ENCODE measurements around the gene HIVEP1. TPM values are rescaled to one million over a fixed set of nuclear protein-coding genes. Genes with fewer than 3 reads are reported as not detected.

Gene HIVEP1
- total RNA-seq, 2 donors from 2014 or later = 22.3 to 34.4 TPM

DNA sequence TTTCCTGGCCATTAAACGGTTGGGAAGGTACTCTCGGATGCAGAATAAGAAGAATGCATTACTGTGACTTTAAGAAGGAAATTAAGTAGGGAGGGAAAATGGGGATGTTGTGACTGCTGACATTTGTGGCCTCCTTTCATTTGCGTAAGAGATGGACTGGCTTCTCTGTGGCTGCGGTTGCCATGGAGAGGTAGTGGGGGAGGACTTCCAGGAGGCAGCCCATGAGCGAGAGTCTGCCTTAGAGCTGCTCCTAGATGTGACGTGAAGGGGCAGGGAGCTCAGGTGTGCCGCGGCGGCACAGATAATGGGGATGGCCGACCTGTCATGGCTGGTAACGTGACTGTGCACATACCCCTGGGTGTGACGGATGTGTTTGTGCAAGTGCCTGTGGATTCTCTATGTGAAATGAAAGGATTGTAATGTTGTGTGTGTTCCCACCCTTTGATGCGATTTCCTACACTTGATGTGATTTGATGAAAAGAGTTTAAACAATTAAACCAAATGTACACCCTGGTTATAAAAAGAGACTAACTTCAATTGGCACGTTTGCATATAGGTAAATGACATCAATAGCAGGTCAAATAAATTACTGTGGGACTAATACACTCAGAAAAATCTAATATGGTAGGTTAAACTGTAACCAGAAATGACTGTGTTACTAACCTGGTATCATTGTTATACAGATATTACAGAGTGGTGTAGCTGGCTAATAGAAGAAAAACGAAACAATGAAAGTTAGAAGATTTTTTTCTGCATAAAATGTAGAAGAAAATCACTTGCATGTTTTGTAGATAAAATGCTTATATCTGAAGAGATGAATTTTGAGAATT lies 48.9 kb downstream of the HIVEP1 start:
- Histone ChIP-seq H3K27me3 (replicated peaks; ENCODE audit: insufficient read depth) (no peaks in the 10 kb centered on the region), H3K4me1 (ENCODE audit: control insufficient read depth in 1 of 2, low read depth in 2 of 2) (peaks cover 7 to 17% of the 10 kb centered on the region in 2 donors), H3K36me3 (no peaks in the 10 kb centered on the region), H3K27ac (no peak overlapping the region), H3K4me3 (peak overlapping the region; percentile 44), H3K9me3 (no peaks in the 10 kb centered on the region)
- no peak for ATAC-seq (ENCODE audit: insufficient number of reproducible peaks, low FRiP score, low read depth)
- TF ChIP-seq CTCF (IDR thresholded peaks at IDR 0.05) = no peak
- no peak for DNase-seq (ENCODE audit: low spot score)

DNA sequence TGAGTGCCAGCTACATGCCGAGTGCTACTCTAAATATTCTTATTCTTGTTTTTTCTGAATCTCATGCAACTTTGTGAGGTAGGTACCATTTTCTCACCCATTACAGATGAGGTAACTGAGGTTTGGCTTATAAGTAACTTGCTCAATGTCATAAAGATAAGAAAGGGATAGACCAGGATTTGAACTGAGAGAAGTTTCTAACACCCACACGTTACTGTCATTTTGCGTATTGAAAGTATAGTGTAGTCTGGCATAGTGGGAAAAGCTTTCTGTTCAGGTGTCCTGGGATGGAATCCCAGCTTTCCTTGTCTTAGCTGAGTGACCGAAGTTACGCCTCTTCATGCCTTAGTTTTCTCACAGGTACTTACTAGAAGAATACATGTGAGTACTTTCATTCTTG lies 50.5 kb downstream of the HIVEP1 start:
- H3K27ac ChIP-seq = no peak overlapping the region
- H3K4me3 ChIP-seq = no peak overlapping the region
- TF ChIP-seq CTCF (IDR thresholded peaks at IDR 0.05) = no peak
- ATAC-seq (ENCODE audit: insufficient number of reproducible peaks, low FRiP score, low read depth) (no peak), DNase-seq (ENCODE audit: low spot score) (no peak)
- H3K36me3 ChIP-seq = no peaks in the 10 kb centered on the region
- H3K4me1 ChIP-seq (ENCODE audit: control insufficient read depth in 1 of 2, low read depth in 2 of 2) = peaks cover 12 to 23% of the 10 kb centered on the region in 2 donors
- H3K27me3 ChIP-seq (replicated peaks; ENCODE audit: insufficient read depth) = no peaks in the 10 kb centered on the region
- no peaks in the 10 kb centered on the region for H3K9me3 ChIP-seq

DNA sequence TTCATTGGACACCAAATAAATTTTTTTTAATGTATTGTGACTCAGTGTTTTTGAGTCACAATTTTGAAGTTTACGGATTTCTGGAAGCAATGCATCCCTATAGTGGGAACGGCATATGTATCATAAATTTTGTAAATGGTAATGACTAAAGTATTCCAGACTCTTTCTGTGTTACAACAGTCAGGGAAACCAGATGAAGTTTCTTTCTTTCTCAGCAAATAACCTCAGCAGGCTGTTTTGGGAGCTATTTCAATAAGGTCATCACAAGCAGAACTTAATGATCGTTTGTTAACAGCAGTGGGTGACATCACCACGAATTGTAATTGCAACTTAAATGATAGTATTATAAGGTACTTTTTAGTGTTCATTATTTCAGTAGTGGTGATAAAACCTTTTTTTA lies 52.0 kb downstream of the HIVEP1 start:
- Histone ChIP-seq H3K27ac (no peak overlapping the region), H3K36me3 (no peaks in the 10 kb centered on the region), H3K4me3 (no peak overlapping the region), H3K9me3 (no peaks in the 10 kb centered on the region), H3K27me3 (replicated peaks; ENCODE audit: insufficient read depth) (no peaks in the 10 kb centered on the region), H3K4me1 (ENCODE audit: control insufficient read depth in 1 of 2, low read depth in 2 of 2) (peaks cover 8 to 9% of the 10 kb centered on the region in 2 donors)
- ATAC-seq (ENCODE audit: insufficient number of reproducible peaks, low FRiP score, low read depth) (no peak), DNase-seq (ENCODE audit: low spot score) (no peak)
- TF ChIP-seq CTCF (IDR thresholded peaks at IDR 0.05) = no peak

DNA sequence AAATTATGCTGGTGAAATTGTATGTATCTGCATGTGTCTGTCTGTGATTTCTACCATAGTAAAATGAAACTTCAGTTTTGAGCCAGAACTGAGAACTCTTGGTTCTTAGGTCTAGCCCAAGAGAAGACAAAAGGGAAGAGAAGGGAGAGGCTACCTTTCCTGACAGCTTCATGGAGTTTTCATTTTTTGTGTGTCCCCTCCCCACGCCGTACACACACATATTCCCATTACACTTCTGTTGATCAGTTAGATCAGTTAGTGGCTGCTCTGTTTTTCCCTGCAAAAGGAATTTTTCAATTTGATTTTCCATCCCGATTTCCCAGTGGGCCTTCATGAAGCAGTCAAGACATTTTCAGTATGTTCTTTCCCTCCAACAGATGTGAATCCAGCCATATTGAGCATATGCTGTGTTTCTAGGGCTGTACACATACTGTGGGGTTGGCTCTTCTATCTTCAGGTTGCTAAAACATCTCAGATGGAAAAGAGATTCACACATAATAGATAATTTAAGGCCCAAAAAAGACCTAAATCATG lies 52.5 kb downstream of the HIVEP1 start:
- Histone ChIP-seq H3K4me3 (no peak overlapping the region), H3K27ac (no peak overlapping the region), H3K36me3 (no peaks in the 10 kb centered on the region), H3K27me3 (replicated peaks; ENCODE audit: insufficient read depth) (no peaks in the 10 kb centered on the region), H3K4me1 (ENCODE audit: control insufficient read depth in 1 of 2, low read depth in 2 of 2) (peaks cover 8 to 9% of the 10 kb centered on the region in 2 donors), H3K9me3 (no peaks in the 10 kb centered on the region)
- ATAC-seq (ENCODE audit: insufficient number of reproducible peaks, low FRiP score, low read depth) (no peak), DNase-seq (ENCODE audit: low spot score) (no peak)
- TF ChIP-seq CTCF (IDR thresholded peaks at IDR 0.05) = no peak

DNA sequence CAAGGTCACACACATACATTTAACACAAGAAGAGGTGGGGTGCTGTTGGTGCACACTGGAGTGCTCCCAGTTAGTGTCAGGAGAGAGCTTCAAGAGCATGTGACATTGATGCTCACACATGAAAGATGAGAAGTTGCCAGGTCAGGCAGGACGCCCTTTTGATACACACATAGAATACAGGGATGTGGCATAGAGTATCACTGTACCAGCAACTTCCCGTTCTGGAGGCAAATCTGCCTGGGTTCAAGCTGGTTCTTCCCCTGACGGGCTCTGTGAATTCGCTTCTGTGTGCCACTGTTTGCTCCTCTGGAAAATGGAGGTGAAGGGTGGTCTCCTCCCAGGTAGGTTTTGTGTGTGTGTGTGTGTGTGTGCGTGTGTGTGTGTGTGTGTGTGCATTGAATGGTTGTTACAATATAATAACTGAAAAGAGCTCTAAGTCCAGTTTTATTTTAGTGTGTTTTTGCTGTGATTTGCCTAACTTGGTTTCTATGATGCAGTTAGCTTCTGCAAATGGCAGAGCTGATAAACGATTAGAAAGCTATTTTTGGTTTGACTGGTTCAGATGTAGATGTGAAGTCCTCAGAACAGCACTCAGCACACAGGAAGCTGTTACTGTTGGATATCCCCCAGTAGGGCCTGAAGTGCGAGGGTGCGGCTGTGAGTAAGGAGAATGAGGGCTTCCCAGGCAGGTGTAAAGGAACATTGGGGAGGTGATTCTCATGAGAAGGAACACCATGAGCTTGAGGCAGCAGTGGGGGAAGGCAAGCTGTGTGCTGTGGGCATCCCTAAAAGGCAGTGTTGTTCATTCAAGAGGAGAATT lies 53.4 kb downstream of the HIVEP1 start:
- no peak overlapping the region for H3K27ac ChIP-seq
- no peak for TF ChIP-seq CTCF (IDR thresholded peaks at IDR 0.05)
- DNase-seq (ENCODE audit: low spot score) = no peak

More for the DNA sequence above, 53.4 kb downstream of the HIVEP1 start:
- Histone ChIP-seq H3K27me3 (replicated peaks; ENCODE audit: insufficient read depth) (no peaks in the 10 kb centered on the region), H3K4me1 (ENCODE audit: control insufficient read depth in 1 of 2, low read depth in 2 of 2) (peaks cover 8 to 9% of the 10 kb centered on the region in 2 donors), H3K36me3 (no peaks in the 10 kb centered on the region), H3K4me3 (no peak overlapping the region), H3K9me3 (no peaks in the 10 kb centered on the region)
- no peak for ATAC-seq (ENCODE audit: insufficient number of reproducible peaks, low FRiP score, low read depth)
